Measurements from ENCODE around the gene IL18R1. TPM values are rescaled to one million over a fixed set of nuclear protein-coding genes. Genes with fewer than 3 reads are reported as not detected.
A peak's percentile ranks its signal among the peaks of the same experiment; 100 is the strongest.

Gene IL18R1
- total and polyA plus RNA-seq, 2 experiments from 2014 or later: 1.5 to 2.1 TPM

DNA sequence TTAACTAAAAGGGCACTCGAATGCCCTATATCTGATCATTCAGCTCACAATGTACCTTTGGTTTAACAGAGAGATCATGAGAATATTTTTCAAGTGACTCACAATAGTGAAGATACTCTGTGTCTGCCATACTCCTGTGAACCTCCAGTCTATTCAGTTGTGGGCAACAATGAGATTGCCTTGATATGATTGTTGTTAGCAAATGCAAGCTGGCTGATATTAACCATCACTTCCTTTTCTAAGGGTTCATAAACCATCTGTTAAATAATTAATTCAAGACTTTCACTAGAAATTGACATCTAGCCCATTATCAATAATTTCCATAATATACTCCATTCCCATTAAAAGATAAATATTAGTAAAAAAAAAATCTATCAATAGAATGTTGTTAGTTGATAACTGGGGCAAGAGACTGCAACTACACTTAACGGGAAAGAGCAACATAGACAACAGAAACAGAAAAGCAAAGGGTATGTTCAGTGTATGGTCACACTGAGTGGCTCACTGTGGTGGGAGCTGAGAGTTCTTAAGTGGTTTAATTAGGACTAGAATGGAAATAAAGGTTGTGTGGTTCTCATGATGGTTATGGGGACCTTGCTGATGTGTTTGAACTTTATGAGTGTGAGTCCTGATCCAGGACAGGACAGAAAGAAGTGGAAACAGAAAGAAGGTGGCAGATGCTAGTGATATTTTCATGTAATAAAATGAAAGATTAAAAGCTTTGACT, 79.2 kb downstream of the IL18R1 start:
- WGBS, 2 experiments (ENCODE audit: low coverage in 1 of 2, low lambda C conversion rate in 2 of 2, missing lambda C conversion rate in 2 of 2): 71 to 76% methylated on average over 2 of the region's 2 CpGs
- Histone ChIP-seq H3K4me3 (no peak overlapping the region), H3K9ac (no peak overlapping the region), H3K9me2 (ENCODE audit: insufficient read depth) (no peaks in the 10 kb centered on the region), H3K79me2 (ENCODE audit: insufficient read depth) (no peaks in the 10 kb centered on the region), H3K27me3 (replicated peaks; ENCODE audit: insufficient read depth) (0 out of 2 replicates have a peak, but pooled peaks cover 5% of the 10 kb centered on the region), H3K27ac (no peak overlapping the region), H3K4me1 (ENCODE audit: insufficient read depth) (no peaks in the 10 kb centered on the region), H3F3A (ENCODE audit: insufficient read depth) (no peaks in the 10 kb centered on the region), H3K4me2 (ENCODE audit: unreplicated experiment) (no peak overlapping the region), H2AFZ (no peak overlapping the region), H4K20me1 (ENCODE audit: insufficient read depth) (no peaks in the 10 kb centered on the region), H3K36me3 (ENCODE audit: low read depth) (no peaks in the 10 kb centered on the region), H3K9me3 (ENCODE audit: low read depth) (no peaks in the 10 kb centered on the region)
- DNase-seq: no peak
- in situ Hi-C loops (cut with MboI): loop anchor here (25.0 kb wide), 2 partner anchors 423 to 523 kb away; no protein-coding TSS in a partner anchor
- TF ChIP-seq EZH2 (IDR thresholded peaks at IDR 0.05; ENCODE audit: insufficient read depth, poor library complexity, severe bottlenecking): no peak

DNA sequence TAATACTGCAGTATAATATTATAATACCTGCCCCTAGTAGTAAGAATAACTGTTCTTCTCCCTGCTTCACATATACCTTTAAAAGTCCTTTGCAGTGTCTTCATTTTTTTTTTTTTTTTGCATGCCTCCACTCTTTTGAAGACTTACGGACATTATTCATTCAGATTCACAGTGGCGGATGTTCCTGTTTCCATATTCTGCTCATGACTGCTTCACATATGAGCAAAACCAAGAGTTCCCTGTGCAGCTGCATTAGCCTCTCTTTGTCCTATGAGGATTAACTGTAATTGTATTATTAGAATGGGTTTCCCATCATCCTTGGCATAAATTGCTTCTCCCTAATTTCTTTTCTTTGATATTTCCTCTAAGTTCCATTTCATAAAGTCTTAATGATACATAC, 80.1 kb downstream of the IL18R1 start:
- Histone ChIP-seq H3K4me1 (ENCODE audit: insufficient read depth) (no peaks in the 10 kb centered on the region), H3K27ac (no peak overlapping the region), H4K20me1 (ENCODE audit: insufficient read depth) (no peaks in the 10 kb centered on the region), H3K9me3 (ENCODE audit: low read depth) (no peaks in the 10 kb centered on the region), H3K27me3 (replicated peaks; ENCODE audit: insufficient read depth) (0 out of 2 replicates have a peak, but pooled peaks cover 4% of the 10 kb centered on the region), H3K79me2 (ENCODE audit: insufficient read depth) (no peaks in the 10 kb centered on the region), H3F3A (ENCODE audit: insufficient read depth) (no peaks in the 10 kb centered on the region), H3K9ac (no peak overlapping the region), H3K4me3 (no peak overlapping the region), H3K36me3 (ENCODE audit: low read depth) (no peaks in the 10 kb centered on the region), H3K9me2 (ENCODE audit: insufficient read depth) (no peaks in the 10 kb centered on the region), H2AFZ (no peak overlapping the region), H3K4me2 (ENCODE audit: unreplicated experiment) (no peak overlapping the region)
- in situ Hi-C loops (cut with MboI): loop anchor here (25.0 kb wide), 2 partner anchors 423 to 523 kb away; no protein-coding TSS in a partner anchor
- WGBS, 2 experiments (ENCODE audit: low coverage in 1 of 2, low lambda C conversion rate in 2 of 2, missing lambda C conversion rate in 2 of 2): 98 to 100% methylated on average over 2 of the region's 2 CpGs
- DNase-seq: no peak
- TF ChIP-seq EZH2phosphoT487 (IDR thresholded peaks at IDR 0.05; ENCODE audit: insufficient read depth, low read depth): no peak
- no peak for TF ChIP-seq EZH2 (IDR thresholded peaks at IDR 0.05; ENCODE audit: insufficient read depth, poor library complexity, severe bottlenecking)

DNA sequence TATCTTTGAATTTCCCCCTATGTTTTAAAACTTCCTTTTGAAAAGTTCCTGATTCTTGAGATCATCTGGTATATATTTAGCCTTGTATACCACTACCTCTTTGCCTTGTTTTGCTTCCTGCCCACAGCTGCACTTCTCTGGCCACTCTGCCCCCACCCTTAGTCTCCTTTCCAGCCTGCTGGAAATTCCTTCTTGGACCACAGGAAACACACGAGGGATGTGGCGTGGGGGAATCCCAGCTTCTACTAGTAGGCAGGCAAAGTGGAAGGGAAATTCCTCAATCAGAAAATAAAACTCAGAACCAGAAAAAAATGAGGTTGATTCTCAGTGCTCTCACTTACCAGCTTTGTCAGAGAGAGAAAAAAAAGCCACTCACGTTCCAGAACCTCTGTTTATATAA, 80.7 kb downstream of the IL18R1 start:
- Histone ChIP-seq H4K20me1 (ENCODE audit: insufficient read depth) (no peaks in the 10 kb centered on the region), H3K9ac (no peak overlapping the region), H3F3A (ENCODE audit: insufficient read depth) (no peaks in the 10 kb centered on the region), H3K4me1 (ENCODE audit: insufficient read depth) (no peaks in the 10 kb centered on the region), H3K36me3 (ENCODE audit: low read depth) (no peaks in the 10 kb centered on the region), H2AFZ (no peak overlapping the region), H3K79me2 (ENCODE audit: insufficient read depth) (no peaks in the 10 kb centered on the region), H3K9me3 (ENCODE audit: low read depth) (no peaks in the 10 kb centered on the region), H3K27ac (no peak overlapping the region), H3K9me2 (ENCODE audit: insufficient read depth) (no peaks in the 10 kb centered on the region), H3K27me3 (replicated peaks; ENCODE audit: insufficient read depth) (0 out of 2 replicates have a peak, but pooled peaks cover 2% of the 10 kb centered on the region), H3K4me2 (ENCODE audit: unreplicated experiment) (no peak overlapping the region), H3K4me3 (no peak overlapping the region)
- TF ChIP-seq EZH2 (IDR thresholded peaks at IDR 0.05; ENCODE audit: insufficient read depth, poor library complexity, severe bottlenecking): no peak
- no peak for TF ChIP-seq EZH2phosphoT487 (IDR thresholded peaks at IDR 0.05; ENCODE audit: insufficient read depth, low read depth)
- no peak for DNase-seq
- in situ Hi-C loops (cut with MboI): loop anchor here (25.0 kb wide), 2 partner anchors 424 to 524 kb away; no protein-coding TSS in a partner anchor
- 34 to 43% methylated on average over 3 of the region's 3 CpGs for WGBS, 2 experiments (ENCODE audit: low coverage in 1 of 2, low lambda C conversion rate in 2 of 2, missing lambda C conversion rate in 2 of 2)

DNA sequence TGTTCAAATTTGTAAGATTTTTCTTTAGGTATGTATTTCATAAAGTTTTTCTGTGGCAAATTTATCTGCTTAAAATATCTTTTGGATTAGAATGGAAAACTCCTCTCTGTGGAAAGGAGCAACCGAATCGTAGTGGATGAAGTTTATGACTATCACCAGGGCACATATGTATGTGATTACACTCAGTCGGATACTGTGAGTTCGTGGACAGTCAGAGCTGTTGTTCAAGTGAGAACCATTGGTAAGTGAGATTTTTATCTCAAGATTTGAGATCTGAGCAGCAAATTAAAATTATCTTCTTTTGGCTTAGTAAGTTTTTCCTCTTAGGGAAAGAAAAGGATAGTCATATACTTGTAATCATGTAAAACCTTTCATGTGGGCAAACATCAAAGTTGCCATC, 81.5 kb downstream of the IL18R1 start:
- no peaks in the 10 kb centered on the region for H3F3A ChIP-seq (ENCODE audit: insufficient read depth)
- WGBS, 2 experiments (ENCODE audit: low coverage in 1 of 2, low lambda C conversion rate in 2 of 2, missing lambda C conversion rate in 2 of 2): 34 to 40% methylated on average over 4 of the region's 4 CpGs
- no peaks in the 10 kb centered on the region for H3K27me3 ChIP-seq (replicated peaks; ENCODE audit: insufficient read depth)
- no peak for TF ChIP-seq EZH2 (IDR thresholded peaks at IDR 0.05; ENCODE audit: insufficient read depth, poor library complexity, severe bottlenecking)
- TF ChIP-seq EZH2phosphoT487 (IDR thresholded peaks at IDR 0.05; ENCODE audit: insufficient read depth, low read depth): no peak
- no peaks in the 10 kb centered on the region for H3K9me2 ChIP-seq (ENCODE audit: insufficient read depth)
- no peak overlapping the region for H3K4me3 ChIP-seq
- H3K36me3 ChIP-seq (ENCODE audit: low read depth): no peaks in the 10 kb centered on the region
- no peaks in the 10 kb centered on the region for H4K20me1 ChIP-seq (ENCODE audit: insufficient read depth)
- no peaks in the 10 kb centered on the region for H3K79me2 ChIP-seq (ENCODE audit: insufficient read depth)
- H3K27ac ChIP-seq: no peak overlapping the region
- no peak overlapping the region for H2AFZ ChIP-seq
- no peaks in the 10 kb centered on the region for H3K4me1 ChIP-seq (ENCODE audit: insufficient read depth)
- peak; percentile 16 for DNase-seq
- H3K9ac ChIP-seq: no peak overlapping the region
- H3K4me2 ChIP-seq (ENCODE audit: unreplicated experiment): no peak overlapping the region
- no peaks in the 10 kb centered on the region for H3K9me3 ChIP-seq (ENCODE audit: low read depth)
- in situ Hi-C loops (cut with MboI): loop anchor here (25.0 kb wide), 2 partner anchors 425 to 525 kb away; no protein-coding TSS in a partner anchor
